ENCODE results near the gene JMJD8. TPM values are rescaled to one million over a fixed set of nuclear protein-coding genes. Genes with fewer than 3 reads are reported as not detected.

The JMJD8 gene
- total RNA-seq, 1 experiment from 2014 or later = 73.9 TPM

DNA sequence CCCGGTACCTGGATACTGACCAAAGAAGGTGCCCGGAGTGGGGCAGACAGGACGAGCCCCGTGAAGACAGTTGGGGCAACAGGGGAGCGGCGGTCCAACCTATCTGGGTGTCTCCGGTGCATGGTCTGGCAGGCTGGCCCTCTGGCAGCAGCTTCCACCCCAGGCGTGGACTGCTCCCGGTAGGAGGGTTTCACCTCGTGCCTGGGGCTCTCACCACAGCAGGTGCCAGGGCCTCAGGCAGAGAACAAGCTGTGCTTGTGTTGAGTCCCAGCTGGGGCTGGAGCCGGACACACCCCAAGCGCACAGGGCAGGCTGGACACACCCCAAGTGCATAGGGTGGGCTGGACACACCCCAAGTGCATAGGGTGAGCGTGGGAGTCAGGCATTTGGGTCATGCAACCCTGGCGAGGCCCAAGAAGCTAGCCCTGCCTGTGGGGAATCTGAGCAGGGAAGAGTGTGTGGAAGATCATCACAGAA lies 23.0 kb upstream of the JMJD8 start:
- BruUV-seq (replicated peaks) = no TSS peak
- TF ChIP-seq, protein P1, sequence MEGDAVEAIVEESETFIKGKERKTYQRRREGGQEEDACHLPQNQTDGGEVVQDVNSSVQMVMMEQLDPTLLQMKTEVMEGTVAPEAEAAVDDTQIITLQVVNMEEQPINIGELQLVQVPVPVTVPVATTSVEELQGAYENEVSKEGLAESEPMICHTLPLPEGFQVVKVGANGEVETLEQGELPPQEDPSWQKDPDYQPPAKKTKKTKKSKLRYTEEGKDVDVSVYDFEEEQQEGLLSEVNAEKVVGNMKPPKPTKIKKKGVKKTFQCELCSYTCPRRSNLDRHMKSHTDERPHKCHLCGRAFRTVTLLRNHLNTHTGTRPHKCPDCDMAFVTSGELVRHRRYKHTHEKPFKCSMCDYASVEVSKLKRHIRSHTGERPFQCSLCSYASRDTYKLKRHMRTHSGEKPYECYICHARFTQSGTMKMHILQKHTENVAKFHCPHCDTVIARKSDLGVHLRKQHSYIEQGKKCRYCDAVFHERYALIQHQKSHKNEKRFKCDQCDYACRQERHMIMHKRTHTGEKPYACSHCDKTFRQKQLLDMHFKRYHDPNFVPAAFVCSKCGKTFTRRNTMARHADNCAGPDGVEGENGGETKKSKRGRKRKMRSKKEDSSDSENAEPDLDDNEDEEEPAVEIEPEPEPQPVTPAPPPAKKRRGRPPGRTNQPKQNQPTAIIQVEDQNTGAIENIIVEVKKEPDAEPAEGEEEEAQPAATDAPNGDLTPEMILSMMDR (IDR thresholded peaks at IDR 0.05) = no peak
- TF ChIP-seq TCF7L2 (IDR thresholded peaks at IDR 0.05; ENCODE audit: low read depth, low read length) (no peak), SIN3A (IDR thresholded peaks at IDR 0.05; ENCODE audit: borderline replicate concordance, insufficient read depth, low read depth, low read length) (no peak)
- Histone ChIP-seq H3K36me3 (ENCODE audit: control insufficient read depth, insufficient read depth, low read length) (peaks cover 5% of the 10 kb centered on the region; the same call in 1 of the 2 replicates), H3K27ac (ENCODE audit: low read length) (no peak overlapping the region), H3K27me3 (ENCODE audit: control insufficient read depth, insufficient read depth, low read length) (no peaks in the 10 kb centered on the region), H3K4me3 (ENCODE audit: low read depth in 2 of 2, low read length in 2 of 2) (peak overlapping the region in 1 of 2 experiments; percentile 56; a peak in 1 of 4 replicates), H3K4me1 (ENCODE audit: control insufficient read depth, insufficient read depth, low read length) (peaks cover 29% of the 10 kb centered on the region), H3K9me3 (ENCODE audit: control insufficient read depth, insufficient read depth, low read depth, low read length) (no peaks in the 10 kb centered on the region)
- ChIA-PET CTCF (interaction anchor here (0.5 kb wide), 1 partner anchor 36 kb away, joined by 3 read pairs; no protein-coding TSS in a partner anchor), POLR2A (no interaction called here)
- intact Hi-C loops (cut with micrococcal nuclease; ENCODE audit: unreplicated experiment) = no loop called here
- in situ Hi-C loops (cut with HindIII; ENCODE audit: low pct_unique_long_range_greater_than_20kb, low sequenced_read_pairs) = no loop called here
- ATAC-seq = peak; percentile 4; the same call in 1 of the 2 replicates
- DNase-seq (ENCODE audit: low read depth, low spot score) = no peak

DNA sequence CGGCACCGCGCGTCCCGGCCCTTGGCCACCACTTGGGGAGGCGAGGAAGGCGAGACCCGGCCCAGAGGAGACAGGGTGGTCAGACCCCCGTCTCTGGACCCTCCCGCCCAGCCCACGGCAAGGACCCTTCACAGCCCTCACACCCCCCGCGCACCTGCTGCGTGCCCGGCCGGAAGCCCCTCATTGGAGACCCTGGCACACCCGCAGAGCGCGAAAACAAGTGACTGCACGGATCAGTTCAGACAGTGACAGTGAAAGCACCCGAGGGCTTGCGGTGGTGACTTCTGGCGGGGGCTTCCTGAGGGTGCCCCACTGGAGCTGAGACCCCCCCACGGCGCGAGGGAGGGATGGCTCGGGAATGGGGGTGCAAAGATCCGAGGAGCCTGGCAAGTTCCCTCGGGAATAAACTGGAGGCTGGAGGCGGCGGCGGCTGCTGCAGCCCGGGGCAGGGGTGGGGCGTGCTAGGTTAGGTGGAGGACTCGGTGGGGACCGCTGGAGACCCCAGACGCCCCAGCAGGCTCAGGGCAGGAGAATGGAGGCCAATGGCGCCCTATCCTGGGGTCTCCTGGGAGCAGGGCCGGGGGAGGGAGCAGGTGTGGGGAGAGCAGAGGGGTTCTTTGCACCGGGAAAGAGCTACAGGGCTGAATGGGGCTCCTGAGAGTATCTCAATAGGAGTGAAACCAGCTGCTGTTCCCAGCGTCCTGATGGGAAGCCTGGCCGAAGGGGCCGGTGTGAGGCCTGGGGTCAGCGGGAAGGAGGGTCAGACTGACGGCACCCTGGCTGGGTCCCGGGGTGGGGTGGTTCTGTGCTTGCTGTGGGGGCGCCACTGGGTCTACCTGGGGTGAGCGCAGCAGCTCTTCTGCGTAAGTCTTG lies 22.3 kb upstream of the JMJD8 start:
- ChIA-PET POLR2A (no interaction called here), CTCF (no interaction called here)
- Histone ChIP-seq H3K9me3 (ENCODE audit: control insufficient read depth, insufficient read depth, low read depth, low read length) (no peaks in the 10 kb centered on the region), H3K4me3 (ENCODE audit: low read depth in 2 of 2, low read length in 2 of 2) (peak overlapping the region; percentile 33 to 56), H3K27me3 (ENCODE audit: control insufficient read depth, insufficient read depth, low read length) (no peaks in the 10 kb centered on the region), H3K36me3 (ENCODE audit: control insufficient read depth, insufficient read depth, low read length) (peaks cover 5% of the 10 kb centered on the region; the same call in 1 of the 2 replicates), H3K27ac (ENCODE audit: low read length) (no peak overlapping the region), H3K4me1 (ENCODE audit: control insufficient read depth, insufficient read depth, low read length) (peaks cover 23% of the 10 kb centered on the region)
- DNase-seq (ENCODE audit: low read depth, low spot score) (no peak), ATAC-seq (peak; percentile 32)
- in situ Hi-C loops (cut with HindIII; ENCODE audit: low pct_unique_long_range_greater_than_20kb, low sequenced_read_pairs) = no loop called here
- no peak for TF ChIP-seq POLR2AphosphoS5 (IDR thresholded peaks at IDR 0.05; ENCODE audit: low read depth, low read length)
- TF ChIP-seq, protein P2, sequence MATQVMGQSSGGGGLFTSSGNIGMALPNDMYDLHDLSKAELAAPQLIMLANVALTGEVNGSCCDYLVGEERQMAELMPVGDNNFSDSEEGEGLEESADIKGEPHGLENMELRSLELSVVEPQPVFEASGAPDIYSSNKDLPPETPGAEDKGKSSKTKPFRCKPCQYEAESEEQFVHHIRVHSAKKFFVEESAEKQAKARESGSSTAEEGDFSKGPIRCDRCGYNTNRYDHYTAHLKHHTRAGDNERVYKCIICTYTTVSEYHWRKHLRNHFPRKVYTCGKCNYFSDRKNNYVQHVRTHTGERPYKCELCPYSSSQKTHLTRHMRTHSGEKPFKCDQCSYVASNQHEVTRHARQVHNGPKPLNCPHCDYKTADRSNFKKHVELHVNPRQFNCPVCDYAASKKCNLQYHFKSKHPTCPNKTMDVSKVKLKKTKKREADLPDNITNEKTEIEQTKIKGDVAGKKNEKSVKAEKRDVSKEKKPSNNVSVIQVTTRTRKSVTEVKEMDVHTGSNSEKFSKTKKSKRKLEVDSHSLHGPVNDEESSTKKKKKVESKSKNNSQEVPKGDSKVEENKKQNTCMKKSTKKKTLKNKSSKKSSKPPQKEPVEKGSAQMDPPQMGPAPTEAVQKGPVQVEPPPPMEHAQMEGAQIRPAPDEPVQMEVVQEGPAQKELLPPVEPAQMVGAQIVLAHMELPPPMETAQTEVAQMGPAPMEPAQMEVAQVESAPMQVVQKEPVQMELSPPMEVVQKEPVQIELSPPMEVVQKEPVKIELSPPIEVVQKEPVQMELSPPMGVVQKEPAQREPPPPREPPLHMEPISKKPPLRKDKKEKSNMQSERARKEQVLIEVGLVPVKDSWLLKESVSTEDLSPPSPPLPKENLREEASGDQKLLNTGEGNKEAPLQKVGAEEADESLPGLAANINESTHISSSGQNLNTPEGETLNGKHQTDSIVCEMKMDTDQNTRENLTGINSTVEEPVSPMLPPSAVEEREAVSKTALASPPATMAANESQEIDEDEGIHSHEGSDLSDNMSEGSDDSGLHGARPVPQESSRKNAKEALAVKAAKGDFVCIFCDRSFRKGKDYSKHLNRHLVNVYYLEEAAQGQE (IDR thresholded peaks at IDR 0.05; ENCODE audit: insufficient read depth in 1 of 2, low read depth in 2 of 2, low read length in 1 of 2) = no peak
- no peak for TF ChIP-seq SIN3A (IDR thresholded peaks at IDR 0.05; ENCODE audit: borderline replicate concordance, insufficient read depth, low read depth, low read length)
- TF ChIP-seq, protein P1 (IDR thresholded peaks at IDR 0.05) = no peak
- TF ChIP-seq TCF7L2 (IDR thresholded peaks at IDR 0.05; ENCODE audit: low read depth, low read length) = no peak
- intact Hi-C loops (cut with micrococcal nuclease; ENCODE audit: unreplicated experiment) = no loop called here
- BruUV-seq (replicated peaks) = no TSS peak
